ENCODE measurements around the gene PIAS2. TPM values are rescaled to one million over a fixed set of nuclear protein-coding genes. Genes with fewer than 3 reads are reported as not detected.

PIAS2 gene
- polyA plus RNA-seq, 4 donors = 2.5 to 11.9 (median 4.4) TPM

GRCh38 chr18:46892842-46893241, 24.5 kb downstream of the PIAS2 start:
- Histone ChIP-seq H3K9me3 (ENCODE audit: control insufficient read depth in 2 of 2, insufficient read depth in 1 of 2, low read depth in 1 of 2, low read length in 1 of 2) (peaks cover 0 to 10% of the 10 kb centered on the region in 2 donors), H3K27ac (ENCODE audit: low read depth in 1 of 3, low read length in 2 of 3) (no peak overlapping the region), H3K27me3 (ENCODE audit: control insufficient read depth in 3 of 3, insufficient read depth in 3 of 3, low read length in 3 of 3) (no peaks in the 10 kb centered on the region), H3K4me1 (ENCODE audit: control insufficient read depth in 3 of 3, insufficient read depth in 2 of 3, low read depth in 1 of 3, low read length in 2 of 3) (peaks cover 0 to 2% (median 0%) of the 10 kb centered on the region in 3 donors), H3K36me3 (ENCODE audit: control insufficient read depth in 3 of 3, insufficient read depth in 2 of 3, low read depth in 1 of 3, low read length in 3 of 3) (peaks cover 0 to 8% (median 8%) of the 10 kb centered on the region in 3 donors), H3K4me3 (ENCODE audit: low read depth in 1 of 3, low read length in 3 of 3) (no peak overlapping the region)
- FAIRE-seq (no peak), DNase-seq (no peak)
- 59 to 94% (median 90%) methylated on average over 1 of the region's 1 CpG for WGBS, 3 donors

- DNase-seq (no peak), FAIRE-seq (no peak)
- Histone ChIP-seq H3K9me3 (ENCODE audit: control insufficient read depth in 2 of 2, insufficient read depth in 1 of 2, low read depth in 1 of 2, low read length in 1 of 2) (peaks cover 0 to 10% of the 10 kb centered on the region in 2 donors), H3K27ac (ENCODE audit: low read depth in 1 of 3, low read length in 2 of 3) (no peak overlapping the region), H3K36me3 (ENCODE audit: control insufficient read depth in 3 of 3, insufficient read depth in 2 of 3, low read depth in 1 of 3, low read length in 3 of 3) (peaks cover 0 to 8% (median 8%) of the 10 kb centered on the region in 3 donors), H3K4me1 (ENCODE audit: control insufficient read depth in 3 of 3, insufficient read depth in 2 of 3, low read depth in 1 of 3, low read length in 2 of 3) (peaks cover 0 to 2% (median 0%) of the 10 kb centered on the region in 3 donors), H3K27me3 (ENCODE audit: control insufficient read depth in 3 of 3, insufficient read depth in 3 of 3, low read length in 3 of 3) (no peaks in the 10 kb centered on the region), H3K4me3 (ENCODE audit: low read depth in 1 of 3, low read length in 3 of 3) (no peak overlapping the region)
- WGBS, 3 donors = 73 to 87% (median 84%) methylated on average over 3 of the region's 3 CpGs
Observed at GRCh38 chr18:46891742-46892214, 25.5 kb downstream of the PIAS2 start.

- Histone ChIP-seq H3K9me3 (ENCODE audit: control insufficient read depth in 2 of 2, insufficient read depth in 1 of 2, low read depth in 1 of 2, low read length in 1 of 2) (peaks cover 0 to 10% of the 10 kb centered on the region in 2 donors), H3K4me1 (ENCODE audit: control insufficient read depth in 3 of 3, insufficient read depth in 2 of 3, low read depth in 1 of 3, low read length in 2 of 3) (peaks cover 0 to 2% (median 0%) of the 10 kb centered on the region in 3 donors), H3K27ac (ENCODE audit: low read depth in 1 of 3, low read length in 2 of 3) (no peak overlapping the region), H3K27me3 (ENCODE audit: control insufficient read depth in 3 of 3, insufficient read depth in 3 of 3, low read length in 3 of 3) (no peaks in the 10 kb centered on the region), H3K36me3 (ENCODE audit: control insufficient read depth in 3 of 3, insufficient read depth in 2 of 3, low read depth in 1 of 3, low read length in 3 of 3) (peaks cover 0 to 8% (median 8%) of the 10 kb centered on the region in 3 donors), H3K4me3 (ENCODE audit: low read depth in 1 of 3, low read length in 3 of 3) (no peak overlapping the region)
- no peak for DNase-seq
- no peak for FAIRE-seq
- 91 to 95% (median 94%) methylated on average over 1 of the region's 1 CpG for WGBS, 3 donors
Observed at GRCh38 chr18:46888965-46889364, 28.3 kb downstream of the PIAS2 start.

GRCh38 chr18:46886893-46887292, 30.4 kb downstream of the PIAS2 start:
- Histone ChIP-seq H3K27ac (ENCODE audit: low read depth in 1 of 3, low read length in 2 of 3) (no peak overlapping the region), H3K27me3 (ENCODE audit: control insufficient read depth in 3 of 3, insufficient read depth in 3 of 3, low read length in 3 of 3) (no peaks in the 10 kb centered on the region), H3K36me3 (ENCODE audit: control insufficient read depth in 3 of 3, insufficient read depth in 2 of 3, low read depth in 1 of 3, low read length in 3 of 3) (peaks cover 0 to 8% (median 8%) of the 10 kb centered on the region in 3 donors), H3K4me1 (ENCODE audit: control insufficient read depth in 3 of 3, insufficient read depth in 2 of 3, low read depth in 1 of 3, low read length in 2 of 3) (peaks cover 0 to 2% (median 0%) of the 10 kb centered on the region in 3 donors), H3K4me3 (ENCODE audit: low read depth in 1 of 3, low read length in 3 of 3) (no peak overlapping the region), H3K9me3 (ENCODE audit: control insufficient read depth in 2 of 2, insufficient read depth in 1 of 2, low read depth in 1 of 2, low read length in 1 of 2) (peaks cover 0 to 10% of the 10 kb centered on the region in 2 donors)
- 15 to 60% (median 35%) methylated on average over 2 of the region's 2 CpGs for WGBS, 3 donors
- FAIRE-seq (no peak), DNase-seq (no peak)

- WGBS, 3 donors = 91 to 96% (median 94%) methylated on average over 4 of the region's 4 CpGs
- DNase-seq (no peak), FAIRE-seq (no peak)
- H3K27me3 ChIP-seq (ENCODE audit: control insufficient read depth in 3 of 3, insufficient read depth in 3 of 3, low read length in 3 of 3) = no peaks in the 10 kb centered on the region
- H3K27ac ChIP-seq (ENCODE audit: low read depth in 1 of 3, low read length in 2 of 3) = no peak overlapping the region
- peaks cover 0 to 4% (median 3%) of the 10 kb centered on the region in 3 donors for H3K36me3 ChIP-seq (ENCODE audit: control insufficient read depth in 3 of 3, insufficient read depth in 2 of 3, low read depth in 1 of 3, low read length in 3 of 3)
- H3K4me1 ChIP-seq (ENCODE audit: control insufficient read depth in 3 of 3, insufficient read depth in 2 of 3, low read depth in 1 of 3, low read length in 2 of 3) = no peaks in the 10 kb centered on the region
- no peak overlapping the region for H3K4me3 ChIP-seq (ENCODE audit: low read depth in 1 of 3, low read length in 3 of 3)
- peaks cover 0 to 6% of the 10 kb centered on the region in 2 donors for H3K9me3 ChIP-seq (ENCODE audit: control insufficient read depth in 2 of 2, insufficient read depth in 1 of 2, low read depth in 1 of 2, low read length in 1 of 2)
Observed at GRCh38 chr18:46883180-46883579, 34.1 kb downstream of the PIAS2 start.

GRCh38 chr18:46877329-46877987, 39.8 kb downstream of the PIAS2 start:
- 81 to 88% (median 82%) methylated on average over 15 of the region's 15 CpGs for WGBS, 3 donors

GRCh38 chr18:46868169-46868921, 49.0 kb downstream of the PIAS2 start:
- WGBS, 3 donors = 96 to 98% (median 96%) methylated on average over 11 of the region's 11 CpGs
- Histone ChIP-seq H3K36me3 (ENCODE audit: control insufficient read depth in 3 of 3, insufficient read depth in 2 of 3, low read depth in 1 of 3, low read length in 3 of 3) (peaks cover 0 to 4% (median 0%) of the 10 kb centered on the region in 3 donors), H3K4me3 (ENCODE audit: low read depth in 1 of 3, low read length in 3 of 3) (no peak overlapping the region), H3K27ac (ENCODE audit: low read depth in 1 of 3, low read length in 2 of 3) (no peak overlapping the region), H3K27me3 (ENCODE audit: control insufficient read depth in 3 of 3, insufficient read depth in 3 of 3, low read length in 3 of 3) (no peaks in the 10 kb centered on the region), H3K4me1 (ENCODE audit: control insufficient read depth in 3 of 3, insufficient read depth in 2 of 3, low read depth in 1 of 3, low read length in 2 of 3) (no peaks in the 10 kb centered on the region), H3K9me3 (ENCODE audit: control insufficient read depth in 2 of 2, insufficient read depth in 1 of 2, low read depth in 1 of 2, low read length in 1 of 2) (peaks cover 0 to 28% of the 10 kb centered on the region in 2 donors)
- no peak for DNase-seq
- FAIRE-seq = no peak

More at GRCh38 chr18:46877329-46877987, 39.8 kb downstream of the PIAS2 start:
- DNase-seq (no peak), FAIRE-seq (no peak)
- Histone ChIP-seq H3K9me3 (ENCODE audit: control insufficient read depth in 2 of 2, insufficient read depth in 1 of 2, low read depth in 1 of 2, low read length in 1 of 2) (peaks cover 2 to 42% of the 10 kb centered on the region in 2 donors), H3K4me1 (ENCODE audit: control insufficient read depth in 3 of 3, insufficient read depth in 2 of 3, low read depth in 1 of 3, low read length in 2 of 3) (no peaks in the 10 kb centered on the region), H3K27me3 (ENCODE audit: control insufficient read depth in 3 of 3, insufficient read depth in 3 of 3, low read length in 3 of 3) (no peaks in the 10 kb centered on the region), H3K36me3 (ENCODE audit: control insufficient read depth in 3 of 3, insufficient read depth in 2 of 3, low read depth in 1 of 3, low read length in 3 of 3) (peaks cover 0 to 10% (median 4%) of the 10 kb centered on the region in 3 donors), H3K27ac (ENCODE audit: low read depth in 1 of 3, low read length in 2 of 3) (peak overlapping the region in 1 of 3 donors; percentile 12), H3K4me3 (ENCODE audit: low read depth in 1 of 3, low read length in 3 of 3) (no peak overlapping the region)

- peaks cover 0 to 25% of the 10 kb centered on the region in 2 donors for H3K9me3 ChIP-seq (ENCODE audit: control insufficient read depth in 2 of 2, insufficient read depth in 1 of 2, low read depth in 1 of 2, low read length in 1 of 2)
- no peaks in the 10 kb centered on the region for H3K4me1 ChIP-seq (ENCODE audit: control insufficient read depth in 3 of 3, insufficient read depth in 2 of 3, low read depth in 1 of 3, low read length in 2 of 3)
- H3K4me3 ChIP-seq (ENCODE audit: low read depth in 1 of 3, low read length in 3 of 3) = no peak overlapping the region
- DNase-seq (no peak), FAIRE-seq (no peak)
- H3K27ac ChIP-seq (ENCODE audit: low read depth in 1 of 3, low read length in 2 of 3) = no peak overlapping the region
- no peaks in the 10 kb centered on the region for H3K27me3 ChIP-seq (ENCODE audit: control insufficient read depth in 3 of 3, insufficient read depth in 3 of 3, low read length in 3 of 3)
- H3K36me3 ChIP-seq (ENCODE audit: control insufficient read depth in 3 of 3, insufficient read depth in 2 of 3, low read depth in 1 of 3, low read length in 3 of 3) = peaks cover 0 to 6% (median 0%) of the 10 kb centered on the region in 3 donors
Observed at GRCh38 chr18:46867367-46868143, 49.8 kb downstream of the PIAS2 start.
